Heart left ventricle (tissue), 13 donors: Measurements from ENCODE around the gene ZNF771.

Source experiments
- CTCF ChIP-seq, 12 donors: fragments of 200-600 bp; sonication (generic) in 4 of 12; IDR thresholded peaks; one replicate each; pipeline versions ENCODE4 v1.5.0 to v1.8.0; 2018 to 2022; ENCODE audit warnings: antibody characterized with exemption in 12 of 12, mild to moderate bottlenecking in 5 of 12
- POLR2A ChIP-seq, 2 donors: fragments of 450-650 bp; IDR thresholded peaks; one replicate each; pipeline ENCODE4 v1.6.1; 2017; ENCODE audit warnings: antibody characterized with exemption in 2 of 2, mild to moderate bottlenecking in 2 of 2, moderate library complexity in 2 of 2
- donor health status: ischemic (EF 13 %, LVEDD 7.1; RV severe dilation, severe dysfunction).
- donor health status: DM: no; HTN: yes; CAD: no.
- donor health status: DM: no; HTN: no; CAD: no.
- donor health status: ischemic (EF 25% LVEDD 6.9; RV normal size, moderate dysfunction).
- donor health status: ischemic (EF 25% LVEDD 5.7; RV mildly dilated, moderate dysfunction).
- donor health status: ischemic (EF 35%, LVEDD 5.7; RV mildly dilated, moderate dysfunction).
- donor health status: nonischemic (EF 11% LVEDD 7.7; RV severe dilation, severe dysfunction).
- donor health status: DM: yes; HTN: yes; CAD: no.
- donor health status: PGD.
- donor health status: ischemic (EF 29% LVEDD 5.4; RV normal size, mild dysfunction).
- donor health status: nonischemic (EF 23%, LVEDD 6.1; RV moderate dilation, normal function).

- TF ChIP-seq POLR2A (IDR thresholded peaks at IDR 0.05) (no peak), CTCF (IDR thresholded peaks at IDR 0.05) (no peak)
Measured at GRCh38 chr16:30397056-30397455, 10.3 kb upstream of the ZNF771 start.
